KMS-11 (cell line): ENCODE results near the gene SMCHD1.

Experiments used
- H2AFZ ChIP-seq: fragments of 200-600 bp; sonication (generic); 2 replicates; pipeline ENCODE4 v1.6.1; 2016; ENCODE audit warnings: antibody characterized with exemption, mixed run types, low read depth
- H3K27ac ChIP-seq: fragments of 200-600 bp; sonication (generic); 2 replicates; pipeline ENCODE4 v1.6.1; 2016; ENCODE audit warnings: mild to moderate bottlenecking, mixed run types
- H3K27me3 ChIP-seq: fragments of 200-600 bp; sonication (generic); 2 replicates; pipeline ENCODE4 v1.6.1; 2017; ENCODE audit warnings: mild to moderate bottlenecking, low read depth, mixed run types, moderate library complexity; ENCODE audit not compliant: insufficient read depth
- H3K36me3 ChIP-seq: fragments of 200-600 bp; sonication (generic); 2 replicates; pipeline ENCODE4 v1.6.1; 2017; ENCODE audit warnings: mild to moderate bottlenecking, mixed run types; ENCODE audit not compliant: insufficient read depth
- H3K4me1 ChIP-seq: fragments of 200-600 bp; sonication (generic); 2 replicates; pipeline ENCODE4 v1.6.1; 2016; ENCODE audit warnings: mild to moderate bottlenecking, low read depth, mixed run types; ENCODE audit not compliant: poor library complexity, severe bottlenecking
- H3K4me2 ChIP-seq: fragments of 200-600 bp; sonication (generic); 2 replicates; pipeline ENCODE4 v1.7.0; 2016; ENCODE audit warnings: mild to moderate bottlenecking, mixed run types
- H3K4me3 ChIP-seq: fragments of 200-600 bp; sonication (generic); IDR thresholded peaks from 2 replicates; pipeline ENCODE4 v1.6.1; 2017; ENCODE audit warnings: low read depth, low read length, mixed read lengths; ENCODE audit not compliant: insufficient read depth
- H3K79me2 ChIP-seq: fragments of 200-600 bp; sonication (generic); 2 replicates; pipeline ENCODE4 v1.6.1; 2016; ENCODE audit warnings: low read depth, mixed run types; ENCODE audit not compliant: insufficient read depth
- H3K9ac ChIP-seq: fragments of 200-600 bp; sonication (generic); 2 replicates; pipeline ENCODE4 v1.6.1; 2016; ENCODE audit warnings: mild to moderate bottlenecking, mixed run types
- H4K20me1 ChIP-seq: fragments of 200-600 bp; sonication (generic); 2 replicates; pipeline ENCODE4 v1.6.1; 2016; ENCODE audit warnings: mild to moderate bottlenecking, mixed run types; ENCODE audit not compliant: insufficient read depth
- CTCF ChIP-seq: fragments of 200-600 bp; sonication (generic); conservative IDR thresholded peaks from 2 replicates; pipeline ENCODE4 v1.6.1; 2017; ENCODE audit warnings: low read depth, mild to moderate bottlenecking, antibody characterized with exemption, low read length, moderate library complexity, mixed read lengths

SMCHD1 gene

DNA sequence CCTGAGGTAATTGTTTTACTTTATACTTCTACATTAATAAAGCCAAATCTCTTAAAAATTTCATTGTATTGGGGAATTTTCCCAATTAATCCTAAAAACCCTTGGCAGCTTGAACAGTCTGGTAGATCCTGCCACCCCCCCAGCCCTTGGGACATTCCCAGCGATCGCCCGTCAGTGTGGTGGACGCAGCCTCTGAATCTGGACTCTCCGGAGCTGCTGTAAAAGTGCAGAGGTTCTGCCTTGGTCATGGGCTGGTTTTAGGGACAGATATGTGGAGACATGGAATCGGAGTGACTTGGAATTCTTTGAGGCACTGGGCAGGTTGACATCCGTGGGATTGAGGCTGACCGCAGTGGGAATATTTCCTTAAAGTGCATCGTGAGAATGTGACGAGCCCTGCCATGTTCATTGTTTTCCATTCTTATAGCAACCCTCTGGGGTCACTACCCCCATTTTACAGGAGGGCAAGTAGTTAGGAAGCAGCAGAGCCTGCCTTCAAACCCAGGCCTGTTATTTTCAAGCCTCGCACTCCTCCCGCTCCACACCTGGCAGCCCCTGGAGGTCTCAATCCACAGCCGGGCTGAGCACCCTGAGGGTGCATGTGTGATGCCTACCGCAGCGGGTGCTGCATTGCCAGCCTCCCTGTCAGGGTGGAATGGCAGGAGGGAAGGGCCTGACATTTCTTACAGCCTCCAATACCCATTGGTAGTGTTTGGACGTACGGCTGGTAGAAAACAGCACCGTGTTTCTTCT is 197.8 kb downstream of the SMCHD1 start:
- no peak overlapping the region for H3K4me3 ChIP-seq
- no peaks in the 10 kb centered on the region for H3K27me3 ChIP-seq
- H2AFZ ChIP-seq, result no peak overlapping the region
- H4K20me1 ChIP-seq, result no peaks in the 10 kb centered on the region
- no peak for TF ChIP-seq CTCF
- no peaks in the 10 kb centered on the region for H3K4me1 ChIP-seq
- no peak overlapping the region for H3K27ac ChIP-seq
- H3K4me2 ChIP-seq, result no peak overlapping the region
- no peak overlapping the region for H3K9ac ChIP-seq
- H3K79me2 ChIP-seq, result no peaks in the 10 kb centered on the region
- no peaks in the 10 kb centered on the region for H3K36me3 ChIP-seq

DNA sequence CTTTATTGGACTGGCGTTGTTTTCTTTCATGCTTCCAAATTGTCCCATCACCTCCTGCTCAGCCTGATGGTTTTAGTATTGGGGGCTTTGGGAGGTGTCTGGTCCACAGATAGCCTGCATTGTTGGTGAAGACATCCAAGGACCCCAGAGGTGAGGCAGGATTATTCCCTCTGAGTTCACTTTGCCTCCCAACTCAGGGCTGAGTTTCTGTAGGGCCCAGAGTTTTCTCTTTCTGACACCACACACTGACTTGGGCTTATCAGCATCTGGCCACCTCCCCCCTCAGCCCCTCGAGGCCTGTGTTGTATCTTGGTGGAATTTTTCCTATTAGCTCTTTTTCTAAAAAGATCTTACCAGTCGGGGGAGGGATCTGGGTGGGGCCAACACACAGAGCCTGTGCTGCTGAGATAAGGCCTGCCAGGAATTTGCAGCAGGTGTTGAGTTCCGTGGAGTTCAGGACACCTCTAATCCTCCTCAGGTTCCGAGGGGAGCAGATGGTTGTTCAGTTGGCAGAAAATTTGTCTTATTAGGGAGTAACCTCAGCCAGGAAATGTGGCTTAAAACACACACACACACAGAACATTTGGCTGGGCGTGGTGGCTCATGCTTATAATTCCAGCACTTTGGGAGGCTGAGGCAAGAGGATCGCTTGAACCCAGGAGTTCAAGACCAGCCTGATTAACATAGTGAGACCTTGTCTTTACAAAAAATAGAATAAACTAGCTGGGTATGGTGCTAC is 198.6 kb downstream of the SMCHD1 start:
- Histone ChIP-seq H4K20me1 (no peaks in the 10 kb centered on the region), H3K27me3 (no peaks in the 10 kb centered on the region), H2AFZ (no peak overlapping the region), H3K36me3 (no peaks in the 10 kb centered on the region), H3K4me1 (no peaks in the 10 kb centered on the region), H3K9ac (no peak overlapping the region), H3K4me2 (no peak overlapping the region), H3K4me3 (no peak overlapping the region), H3K27ac (no peak overlapping the region), H3K79me2 (no peaks in the 10 kb centered on the region)
- no peak for TF ChIP-seq CTCF
